ENCODE results near the gene IFITM5.

The IFITM5 gene

GRCh38 chr11:282171-282570 is 17.2 kb downstream of the IFITM5 start:
- no peak for DNase-seq

- DNase-seq = no peak
Observed at GRCh38 chr11:281486-282161, 17.7 kb downstream of the IFITM5 start.

- no peak for DNase-seq
Observed at GRCh38 chr11:280706-281485, 18.4 kb downstream of the IFITM5 start.

GRCh38 chr11:279966-280705 is 19.2 kb downstream of the IFITM5 start:
- peak; percentile 23 for DNase-seq

- DNase-seq = no peak
Observed at GRCh38 chr11:279040-279965, 20.0 kb downstream of the IFITM5 start.

- no peak for DNase-seq
Observed at GRCh38 chr11:278001-278951, 21.1 kb downstream of the IFITM5 start, which contains the start of gene NLRP6. NLRP6 (plus strand) TSS chr11:278407; CDS start chr11:278570, 163 bp downstream.

- no peak for DNase-seq
Observed at GRCh38 chr11:276219-276618, 23.1 kb downstream of the IFITM5 start.

- no peak for DNase-seq
Observed at GRCh38 chr11:272931-273198, 26.5 kb downstream of the IFITM5 start.

GRCh38 chr11:272195-272930 is 27.0 kb downstream of the IFITM5 start:
- no peak for DNase-seq

- DNase-seq = no peak
Observed at GRCh38 chr11:271319-271715, 28.0 kb downstream of the IFITM5 start.

GRCh38 chr11:270451-271318 is 28.6 kb downstream of the IFITM5 start:
- no peak for DNase-seq

GRCh38 chr11:269146-269890 is 30.0 kb downstream of the IFITM5 start:
- no peak for DNase-seq

GRCh38 chr11:268716-269145 is 30.6 kb downstream of the IFITM5 start:
- DNase-seq = peak; percentile 41

GRCh38 chr11:267491-267994 is 31.8 kb downstream of the IFITM5 start:
- no peak for DNase-seq

- no peak for DNase-seq
Observed at GRCh38 chr11:266676-267439, 32.5 kb downstream of the IFITM5 start.

- no peak for DNase-seq
Observed at GRCh38 chr11:261624-262023, 37.7 kb downstream of the IFITM5 start.

GRCh38 chr11:259413-259812 is 39.9 kb downstream of the IFITM5 start:
- no peak for DNase-seq
